Esophagus (tissue), 2 donors: Measurements from ENCODE around the gene LIN7C. TPM values are rescaled to one million over a fixed set of nuclear protein-coding genes. Genes with fewer than 3 reads are reported as not detected.
A peak's percentile ranks its signal among the peaks of the same experiment; 100 is the strongest.

Source experiments
- H3K27ac ChIP-seq, 2 donors: one replicate each; pipeline ENCODE4 v1.5.1; 2013; ENCODE audit warnings: low read depth in 2 of 2, mild to moderate bottlenecking in 2 of 2, inconsistent platforms in 1 of 2, low read length in 1 of 2, moderate library complexity in 1 of 2
- H3K27me3 ChIP-seq, 2 donors: one replicate each; pipeline ENCODE4 v1.6.1; 2013; ENCODE audit warnings: low read length in 2 of 2, control low read depth in 1 of 2, mild to moderate bottlenecking in 1 of 2; ENCODE audit not compliant: insufficient read depth in 2 of 2, control insufficient read depth in 1 of 2
- H3K36me3 ChIP-seq, 2 donors: one replicate each; pipeline ENCODE4 v1.6.1; 2013; ENCODE audit warnings: low read length in 1 of 2; ENCODE audit not compliant: control insufficient read depth in 2 of 2, insufficient read depth in 2 of 2
- H3K4me1 ChIP-seq, 2 donors: one replicate each; pipeline ENCODE4 v1.6.1; 2013; ENCODE audit warnings: low read length in 1 of 2; ENCODE audit not compliant: control insufficient read depth in 2 of 2, insufficient read depth in 2 of 2
- H3K4me3 ChIP-seq, 2 donors: one replicate each; pipeline ENCODE4 v1.5.1; 2013; ENCODE audit warnings: low read length in 2 of 2, mild to moderate bottlenecking in 2 of 2, low read depth in 1 of 2, moderate library complexity in 1 of 2
- H3K9me3 ChIP-seq, 2 donors: one replicate each; pipeline ENCODE4 v1.6.1; 2013; ENCODE audit warnings: mild to moderate bottlenecking in 2 of 2, low read depth in 1 of 2, low read length in 1 of 2, moderate library complexity in 1 of 2; ENCODE audit not compliant: control insufficient read depth in 2 of 2, insufficient read depth in 1 of 2
- whole genome bisulfite sequencing, 2 donors: extraction: QIAGEN DNeasy Blood & Tissue Kit; methylation state at CpG; one replicate each; pipeline ENCODE4 v1.1.7; 2013; 5-methylcytosine and 5-hydroxymethylcytosine counted together
- polyA plus RNA-seq, 2 donors: library from polyadenylated mRNA; stranded (reverse); fragments of 200-250 nt; gene quantifications; one replicate each; pipeline ENCODE4 v1.2.3, GENCODE V29; 2013
- donor health status: healthy with polysubstance abuse.
- donor health status: Bipolar disorder and iron deficiency.

Gene LIN7C
- polyA plus RNA-seq, 2 donors: 7.2 to 7.6 TPM

GRCh38 chr11:27495710-27496300 is 10.8 kb downstream of the LIN7C start:
- Histone ChIP-seq H3K36me3 (peaks cover 8 to 9% of the 10 kb centered on the region in 2 donors), H3K27ac (no peak overlapping the region), H3K9me3 (no peaks in the 10 kb centered on the region), H3K27me3 (no peaks in the 10 kb centered on the region), H3K4me1 (no peaks in the 10 kb centered on the region), H3K4me3 (no peak overlapping the region)
- WGBS, 2 donors: 51 to 74% methylated on average over 1 of the region's 1 CpG

DNA sequence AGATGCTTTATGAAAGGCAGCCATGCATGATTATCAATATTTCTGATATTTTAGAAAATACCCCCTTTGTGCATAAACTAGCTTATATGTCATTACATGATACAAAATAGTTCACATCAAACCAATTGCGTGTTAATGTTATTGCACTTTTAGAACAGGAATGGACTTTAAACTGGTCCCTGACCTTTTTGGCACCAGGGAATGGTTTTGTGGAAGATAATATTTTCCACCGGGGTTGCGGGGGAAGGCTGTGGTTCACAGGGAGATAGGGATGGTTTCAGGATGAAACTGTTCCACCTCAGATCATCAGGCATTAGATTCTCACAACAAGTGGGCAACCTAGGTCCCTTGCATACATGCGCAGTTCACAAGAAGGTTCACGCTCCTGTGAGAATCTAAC is 17.5 kb downstream of the LIN7C start:
- Histone ChIP-seq H3K9me3 (no peaks in the 10 kb centered on the region), H3K36me3 (peaks cover 9 to 11% of the 10 kb centered on the region in 2 donors), H3K4me3 (no peak overlapping the region), H3K27me3 (no peaks in the 10 kb centered on the region), H3K27ac (no peak overlapping the region), H3K4me1 (no peaks in the 10 kb centered on the region)
- WGBS, 2 donors: 91 to 93% methylated on average over 5 of the region's 5 CpGs

DNA sequence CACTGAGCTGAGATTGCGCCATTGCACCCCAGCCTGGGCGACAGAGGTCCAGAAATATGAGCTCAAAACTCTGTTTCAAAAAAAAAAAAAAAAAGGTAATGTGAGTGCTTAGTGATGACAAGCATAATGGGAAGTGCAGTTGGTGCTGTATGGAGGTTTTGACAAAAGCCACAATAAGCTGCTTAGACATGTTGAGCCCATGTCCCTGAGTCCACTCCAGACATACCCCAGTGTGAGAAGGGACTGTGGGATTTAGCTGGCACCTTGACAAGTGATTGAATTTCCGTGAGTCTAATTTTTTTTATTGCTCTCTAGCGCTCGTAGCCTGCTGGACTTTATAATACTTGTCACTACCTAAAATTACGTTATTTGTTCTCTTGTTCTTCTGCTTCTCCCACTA is 18.9 kb downstream of the LIN7C start:
- no peaks in the 10 kb centered on the region for H3K27me3 ChIP-seq
- 83 to 84% methylated on average over 6 of the region's 6 CpGs for WGBS, 2 donors
- no peak overlapping the region for H3K27ac ChIP-seq

GRCh38 chr11:27485930-27486773 is 20.4 kb downstream of the LIN7C start:
- peaks cover 5 to 7% of the 10 kb centered on the region in 2 donors for H3K36me3 ChIP-seq
- H3K4me1 ChIP-seq: no peaks in the 10 kb centered on the region
- H3K27ac ChIP-seq: no peak overlapping the region
- H3K9me3 ChIP-seq: no peaks in the 10 kb centered on the region
- WGBS, 2 donors: 36 to 39% methylated on average over 4 of the region's 4 CpGs
- H3K27me3 ChIP-seq: no peaks in the 10 kb centered on the region
- no peak overlapping the region for H3K4me3 ChIP-seq

More for the DNA sequence above, 18.9 kb downstream of the LIN7C start:
- Histone ChIP-seq H3K36me3 (peaks cover 9 to 11% of the 10 kb centered on the region in 2 donors), H3K9me3 (no peaks in the 10 kb centered on the region), H3K4me1 (no peaks in the 10 kb centered on the region), H3K4me3 (no peak overlapping the region)

- Histone ChIP-seq H3K4me3 (no peak overlapping the region), H3K27me3 (no peaks in the 10 kb centered on the region), H3K27ac (no peak overlapping the region), H3K36me3 (no peaks in the 10 kb centered on the region), H3K4me1 (no peaks in the 10 kb centered on the region), H3K9me3 (no peaks in the 10 kb centered on the region)
- 90 to 95% methylated on average over 2 of the region's 2 CpGs for WGBS, 2 donors
Observed at GRCh38 chr11:27482793-27483192, 23.8 kb downstream of the LIN7C start.

DNA sequence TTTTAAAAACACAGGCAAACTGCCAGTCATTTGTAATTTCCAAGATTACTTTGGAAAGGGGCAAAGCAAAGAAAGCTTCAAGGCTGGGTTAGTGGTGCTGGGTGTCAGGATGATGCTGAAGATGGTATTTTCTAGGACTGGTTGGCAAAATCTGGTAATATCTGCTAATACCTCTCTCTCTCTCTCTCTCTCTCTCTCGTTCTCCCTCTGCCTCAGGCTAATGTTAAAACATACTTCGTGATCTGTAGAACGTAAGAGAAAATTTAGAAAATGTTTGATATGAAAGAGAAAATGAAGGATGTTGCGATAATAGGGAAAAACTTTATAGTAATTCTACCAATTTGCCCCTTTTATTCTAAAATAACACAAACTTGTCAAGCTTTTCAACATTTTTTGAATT is 24.6 kb downstream of the LIN7C start:
- Histone ChIP-seq H3K9me3 (no peaks in the 10 kb centered on the region), H3K27ac (no peak overlapping the region), H3K4me3 (no peak overlapping the region), H3K4me1 (no peaks in the 10 kb centered on the region), H3K27me3 (no peaks in the 10 kb centered on the region), H3K36me3 (no peaks in the 10 kb centered on the region)
- 85 to 91% methylated on average over 4 of the region's 4 CpGs for WGBS, 2 donors

GRCh38 chr11:27477831-27478230 is 28.7 kb downstream of the LIN7C start:
- WGBS, 2 donors: 84 to 87% methylated on average over 2 of the region's 2 CpGs
- Histone ChIP-seq H3K9me3 (no peaks in the 10 kb centered on the region), H3K36me3 (no peaks in the 10 kb centered on the region), H3K27ac (no peak overlapping the region), H3K4me1 (no peaks in the 10 kb centered on the region), H3K4me3 (no peak overlapping the region), H3K27me3 (no peaks in the 10 kb centered on the region)

GRCh38 chr11:27477243-27477642 is 29.3 kb downstream of the LIN7C start:
- Histone ChIP-seq H3K27ac (no peak overlapping the region), H3K9me3 (no peaks in the 10 kb centered on the region), H3K36me3 (no peaks in the 10 kb centered on the region), H3K4me1 (no peaks in the 10 kb centered on the region), H3K4me3 (no peak overlapping the region), H3K27me3 (no peaks in the 10 kb centered on the region)

DNA sequence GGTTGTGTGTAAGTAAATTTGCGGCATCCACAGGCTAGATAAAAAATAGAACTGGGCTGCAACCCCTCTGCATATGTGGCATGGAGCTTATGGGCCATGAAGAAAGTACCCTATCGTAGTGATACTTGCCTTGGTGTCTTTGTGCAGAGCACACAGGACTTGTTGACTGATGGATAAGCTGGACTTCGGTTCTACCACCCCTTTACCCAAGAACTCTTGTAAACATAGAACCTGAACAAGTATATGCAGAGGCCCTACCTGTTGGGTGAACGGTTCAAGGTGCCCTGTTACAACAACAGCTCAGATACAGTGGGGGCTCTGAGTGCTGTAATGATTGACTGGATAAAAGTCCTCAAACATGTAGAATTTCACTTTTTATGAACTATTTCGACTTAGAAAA is 30.9 kb downstream of the LIN7C start:
- no peaks in the 10 kb centered on the region for H3K36me3 ChIP-seq
- 91% methylated on average over 5 of the region's 5 CpGs for WGBS, 2 donors
- H3K4me1 ChIP-seq: peaks cover 3 to 4% of the 10 kb centered on the region in 2 donors
- no peaks in the 10 kb centered on the region for H3K9me3 ChIP-seq
- no peak overlapping the region for H3K27ac ChIP-seq
- no peak overlapping the region for H3K4me3 ChIP-seq
- no peaks in the 10 kb centered on the region for H3K27me3 ChIP-seq

DNA sequence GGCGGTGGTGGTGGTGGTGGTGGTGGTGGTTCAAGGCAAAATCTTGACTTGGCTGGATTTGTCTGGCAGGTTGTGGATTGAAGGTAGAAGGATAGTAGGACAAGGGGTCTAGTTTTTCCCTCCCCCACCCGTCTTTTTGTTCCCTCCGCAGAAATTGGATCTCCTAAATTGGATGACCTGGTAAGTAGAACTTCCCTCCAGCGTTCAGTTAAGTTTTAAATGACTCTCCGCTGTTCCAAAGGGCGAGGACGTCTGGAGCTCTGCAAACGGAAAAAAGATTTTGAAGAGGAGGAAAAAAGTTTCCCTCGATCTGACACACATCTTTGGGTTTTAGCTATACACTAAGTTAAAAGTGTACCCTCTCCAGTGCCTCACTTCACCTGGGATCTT is 33.6 kb downstream of the LIN7C start:
- H3K4me1 ChIP-seq: peaks cover 3 to 4% of the 10 kb centered on the region in 2 donors
- peak overlapping the region; percentile 74 to 95 for H3K4me3 ChIP-seq
- no peaks in the 10 kb centered on the region for H3K9me3 ChIP-seq
- peak overlapping the region in 1 of 2 donors; percentile 1 for H3K27ac ChIP-seq
- no peaks in the 10 kb centered on the region for H3K27me3 ChIP-seq
- no peaks in the 10 kb centered on the region for H3K36me3 ChIP-seq
- WGBS, 2 donors: 6 to 13% methylated on average over 8 to 9 of the region's 9 CpGs
